Endothelial cell of umbilical vein (primary cell): Measurements from ENCODE around the gene WDR47. TPM values are rescaled to one million over a fixed set of nuclear protein-coding genes. Genes with fewer than 3 reads are reported as not detected.

ENCODE experiments used
- BruUV-seq: library from RNA; stranded (reverse); fragments of 400-500 nt; replicated peaks from 2 replicates; lab custom pipeline; 2021; lab: Mats Ljungman, UMichigan
- CTCF ChIA-PET: fragments of 300-600, 350-600 bp; sonication (Branson Sonifier 250); formaldehyde crosslinking; loops from one replicate; lab custom pipeline; 2021; ENCODE audit warnings: antibody characterized with exemption, inconsistent platforms; lab: Charles Lee
- POLR2A ChIA-PET: fragments of 300-600, 350-600 bp; sonication (Branson Sonifier 250); formaldehyde crosslinking; loops from one replicate; lab custom pipeline; 2021; ENCODE audit warnings: antibody characterized with exemption, inconsistent platforms; lab: Charles Lee
- DNase-seq: peaks from one replicate; pipeline ENCODE4 v3.0.0-alpha.2; 2011; ENCODE audit warnings: low read depth, low spot score
- FAIRE-seq: peaks from 2 replicates; lab custom pipeline; 2011; peaks lifted over from hg19 to GRCh38; lab: Jason Lieb, UNC
- H2AFZ ChIP-seq: 2 replicates; pipeline ENCODE4 v1.6.0; 2012; ENCODE audit warnings: low read depth, low read length, control low read depth, inconsistent platforms
- H3K27ac ChIP-seq: 2 replicates; pipeline ENCODE4 v1.5.1; 2011; ENCODE audit warnings: low read depth, mild to moderate bottlenecking, control low read depth, low read length, moderate library complexity; ENCODE audit not compliant: insufficient read depth
- H3K27me3 ChIP-seq, 2 experiments: 2 replicates each; pipeline versions ENCODE4 v1.6.0 to v1.6.1; 2011; ENCODE audit warnings: low read length in 2 of 2, mixed read lengths in 1 of 2; ENCODE audit not compliant: control insufficient read depth in 2 of 2, insufficient read depth in 2 of 2
- H3K36me3 ChIP-seq, 2 experiments: 2 replicates in 1 of 2; 3 replicates in 1 of 2; pipeline ENCODE4 v1.5.1; 2011; ENCODE audit warnings: low read length in 2 of 2, mild to moderate bottlenecking in 1 of 2, moderate library complexity in 1 of 2; ENCODE audit not compliant: control insufficient read depth in 2 of 2, insufficient read depth in 2 of 2; ENCODE audit errors: extremely low read depth in 1 of 2
- H3K4me1 ChIP-seq: 3 replicates; pipeline ENCODE4 v1.5.1; 2011; ENCODE audit warnings: mild to moderate bottlenecking, low read length; ENCODE audit not compliant: control insufficient read depth, insufficient read depth; ENCODE audit errors: extremely low read depth
- H3K4me2 ChIP-seq: 2 replicates; pipeline ENCODE4 v1.6.1; 2011; ENCODE audit warnings: low read length, control low read depth, mixed read lengths; ENCODE audit not compliant: insufficient read depth
- H3K4me3 ChIP-seq, 3 experiments: fragments of 200-600 bp in 1 of 3; sonication (generic), shearing (Covaris generic) in 1 of 3; replicated peaks in 1 of 3; 2 replicates each; pipeline ENCODE4 v1.5.1; 2011 to 2016; ENCODE audit warnings: control low read depth in 3 of 3, low read length in 3 of 3, mild to moderate bottlenecking in 2 of 3, inconsistent platforms in 1 of 3, low read depth in 1 of 3, moderate library complexity in 1 of 3; ENCODE audit not compliant: insufficient read depth in 1 of 3
- H3K79me2 ChIP-seq: 2 replicates; pipeline ENCODE4 v1.6.0; 2012; ENCODE audit warnings: low read length, inconsistent platforms; ENCODE audit not compliant: control insufficient read depth, insufficient read depth
- H3K9ac ChIP-seq: replicated peaks from 2 replicates; pipeline ENCODE3; 2011; ENCODE audit warnings: low read length, control low read depth; ENCODE audit not compliant: insufficient read depth; ENCODE audit errors: extremely low read depth
- H3K9me1 ChIP-seq: replicated peaks from 3 replicates; pipeline ENCODE4 v1.6.0; 2011; ENCODE audit warnings: mild to moderate bottlenecking, low read length; ENCODE audit not compliant: control insufficient read depth, insufficient read depth; ENCODE audit errors: extremely low read depth
- H3K9me3 ChIP-seq: replicated peaks from 2 replicates; pipeline ENCODE4 v1.5.1; 2012; ENCODE audit warnings: low read length, inconsistent platforms; ENCODE audit not compliant: control insufficient read depth, insufficient read depth
- H4K20me1 ChIP-seq: replicated peaks from 2 replicates; pipeline ENCODE3; 2011; ENCODE audit warnings: mild to moderate bottlenecking, low read length; ENCODE audit not compliant: control insufficient read depth, insufficient read depth; ENCODE audit errors: extremely low read depth
- FOS ChIP-seq: IDR thresholded peaks from 2 replicates; pipeline ENCODE4 v1.6.1; 2011; ENCODE audit warnings: mild to moderate bottlenecking, low read length, moderate library complexity, borderline replicate concordance; ENCODE audit not compliant: insufficient read depth
- GATA2 ChIP-seq: IDR thresholded peaks from 2 replicates; pipeline ENCODE4 v1.7.0; 2011; ENCODE audit warnings: low read depth, mild to moderate bottlenecking, moderate library complexity, mixed read lengths, low read length; ENCODE audit not compliant: insufficient read length, insufficient read depth
- MYC ChIP-seq: IDR thresholded peaks from one replicate; pipeline ENCODE4 v1.6.1; 2011; ENCODE audit warnings: mild to moderate bottlenecking, low read depth, low read length
- POLR2A ChIP-seq: IDR thresholded peaks from 2 replicates; pipeline ENCODE4 v1.6.1; 2012; ENCODE audit warnings: low read depth, mild to moderate bottlenecking, control low read depth, low read length
- POLR2AphosphoS5 ChIP-seq: IDR thresholded peaks from 2 replicates; pipeline ENCODE4 v1.6.1; 2012; ENCODE audit warnings: low read depth, mild to moderate bottlenecking, control low read depth, low read length, moderate library complexity; ENCODE audit not compliant: insufficient read depth
- dilution Hi-C: fragments of 300-500 bp; cut with MboI; formaldehyde crosslinking; loops from one replicate; pipeline ENCODE4 v1.15.0; 2019; ENCODE audit warnings: low sequenced_read_pairs; ENCODE audit not compliant: extremely low pct_ligation_motif_present
- intact Hi-C: fragments of 100-400 bp; cut with micrococcal nuclease; formaldehyde crosslinking; loops from one replicate; pipeline ENCODE4 v1.10.0; 2022
- polyA plus RNA-seq, 4 experiments: library from polyadenylated mRNA; depleted of rRNA in 3 of 4; stranded (reverse) in 3 of 4; unstranded in 1 of 4; fragments of >200 nt; gene quantifications; 2 replicates each; pipeline versions ENCODE4 v1.2.1 to v1.2.3, GENCODE V29; 2011 to 2012; ENCODE audit warnings: missing spikeins in 1 of 4
- total RNA-seq: library from RNA; stranded (reverse); gene quantifications from 2 replicates; pipeline ENCODE4 v1.2.3, GENCODE V29; 2021
- TF ChIP-seq, protein P1 (sequence below): IDR thresholded peaks from 2 replicates; pipeline ENCODE4 v1.6.1; 2011; ENCODE audit not compliant: insufficient read depth, insufficient read length
- TF ChIP-seq, protein P2 (sequence below), 2 donors: IDR thresholded peaks; 1 replicate in 1 of 2; 2 replicates in 1 of 2; pipeline ENCODE4 v1.5.1; 2011; ENCODE audit warnings: low read length in 2 of 2, mild to moderate bottlenecking in 2 of 2, moderate library complexity in 2 of 2, control low read depth in 1 of 2, inconsistent platforms in 1 of 2, low read depth in 1 of 2; ENCODE audit not compliant: insufficient read depth in 1 of 2; ENCODE audit errors: extremely low read depth in 1 of 2

The WDR47 gene
- total and polyA plus RNA-seq, 2 donors (not counting 3 experiments of a cell fraction or from before 2014, with no cell fraction given): 9.1 to 19.0 TPM

- Histone ChIP-seq H2AFZ (no peak overlapping the region), H3K9ac (no peak overlapping the region), H3K27me3 (no peaks in the 10 kb centered on the region), H4K20me1 (no peaks in the 10 kb centered on the region), H3K79me2 (peaks cover 28% of the 10 kb centered on the region), H3K4me3 (no peak overlapping the region), H3K9me1 (no peaks in the 10 kb centered on the region), H3K27ac (no peak overlapping the region), H3K36me3 (peaks cover 0 to 2% of the 10 kb centered on the region in 2 experiments), H3K4me2 (no peak overlapping the region), H3K4me1 (peaks cover 12% of the 10 kb centered on the region), H3K9me3 (no peaks in the 10 kb centered on the region)
- DNase-seq: no peak
- POLR2A ChIA-PET: no interaction called here
- intact Hi-C loops (no loop called here), dilution Hi-C loops (no loop called here)
- CTCF ChIA-PET: interaction anchor here (0.7 kb wide), 1 partner anchor 77 kb away, joined by 3 read pairs; no protein-coding TSS in a partner anchor
- TF ChIP-seq, protein P1, sequence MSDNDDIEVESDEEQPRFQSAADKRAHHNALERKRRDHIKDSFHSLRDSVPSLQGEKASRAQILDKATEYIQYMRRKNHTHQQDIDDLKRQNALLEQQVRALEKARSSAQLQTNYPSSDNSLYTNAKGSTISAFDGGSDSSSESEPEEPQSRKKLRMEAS: no peak
- TF ChIP-seq, protein P2, sequence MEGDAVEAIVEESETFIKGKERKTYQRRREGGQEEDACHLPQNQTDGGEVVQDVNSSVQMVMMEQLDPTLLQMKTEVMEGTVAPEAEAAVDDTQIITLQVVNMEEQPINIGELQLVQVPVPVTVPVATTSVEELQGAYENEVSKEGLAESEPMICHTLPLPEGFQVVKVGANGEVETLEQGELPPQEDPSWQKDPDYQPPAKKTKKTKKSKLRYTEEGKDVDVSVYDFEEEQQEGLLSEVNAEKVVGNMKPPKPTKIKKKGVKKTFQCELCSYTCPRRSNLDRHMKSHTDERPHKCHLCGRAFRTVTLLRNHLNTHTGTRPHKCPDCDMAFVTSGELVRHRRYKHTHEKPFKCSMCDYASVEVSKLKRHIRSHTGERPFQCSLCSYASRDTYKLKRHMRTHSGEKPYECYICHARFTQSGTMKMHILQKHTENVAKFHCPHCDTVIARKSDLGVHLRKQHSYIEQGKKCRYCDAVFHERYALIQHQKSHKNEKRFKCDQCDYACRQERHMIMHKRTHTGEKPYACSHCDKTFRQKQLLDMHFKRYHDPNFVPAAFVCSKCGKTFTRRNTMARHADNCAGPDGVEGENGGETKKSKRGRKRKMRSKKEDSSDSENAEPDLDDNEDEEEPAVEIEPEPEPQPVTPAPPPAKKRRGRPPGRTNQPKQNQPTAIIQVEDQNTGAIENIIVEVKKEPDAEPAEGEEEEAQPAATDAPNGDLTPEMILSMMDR (IDR thresholded peaks at IDR 0.05; ENCODE audit: extremely low read depth in 1 of 2, insufficient read depth in 1 of 2, low read depth in 1 of 2, low read length in 2 of 2): no peak
- TF ChIP-seq GATA2: no peak
- no peak for TF ChIP-seq FOS
- no peak for TF ChIP-seq POLR2A
- no TSS peak for BruUV-seq
- no peak for FAIRE-seq
These were observed 90.7 kb downstream of the WDR47 start for GRCh38 chr1:108951242-108951641.

DNA sequence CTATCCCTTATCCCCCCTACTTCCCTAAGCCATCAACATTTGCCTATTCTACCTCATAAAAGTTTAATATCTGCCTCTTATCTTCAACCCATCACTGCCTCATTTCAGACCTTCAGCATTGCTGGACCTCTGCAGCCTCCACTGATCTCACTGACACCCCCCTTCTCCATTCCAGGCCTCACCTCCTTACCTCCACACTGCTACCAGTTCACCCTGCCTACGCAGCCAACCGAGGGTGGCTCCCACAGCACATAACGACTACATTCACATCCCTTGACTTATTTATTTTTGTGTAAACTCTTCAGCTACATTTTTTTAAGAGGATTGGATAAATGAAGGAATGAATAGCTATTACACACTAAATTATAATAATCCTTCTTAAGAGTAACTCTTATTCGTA is 92.9 kb downstream of the WDR47 start:
- CTCF ChIA-PET: no interaction called here
- Histone ChIP-seq H3K4me3 (no peak overlapping the region), H3K4me2 (no peak overlapping the region), H2AFZ (no peak overlapping the region), H4K20me1 (no peaks in the 10 kb centered on the region), H3K79me2 (peaks cover 25% of the 10 kb centered on the region), H3K9me3 (no peaks in the 10 kb centered on the region), H3K27me3 (no peaks in the 10 kb centered on the region), H3K36me3 (peaks cover 0 to 4% of the 10 kb centered on the region in 2 experiments), H3K27ac (no peak overlapping the region), H3K4me1 (peaks cover 12% of the 10 kb centered on the region), H3K9ac (no peak overlapping the region), H3K9me1 (no peaks in the 10 kb centered on the region)
- intact Hi-C loops: no loop called here
- DNase-seq (no peak), FAIRE-seq (no peak)
- POLR2A ChIA-PET: interaction anchor here (1.2 kb wide), 1 partner anchor 127 kb away, joined by 3 read pairs; the partner anchor contains the start of gene TAF13
- dilution Hi-C loops: no loop called here
- BruUV-seq: no TSS peak
- TF ChIP-seq FOS (no peak), POLR2AphosphoS5 (no peak), POLR2A (no peak), MYC (no peak)
- TF ChIP-seq, protein P2 (IDR thresholded peaks at IDR 0.05; ENCODE audit: extremely low read depth in 1 of 2, insufficient read depth in 1 of 2, low read depth in 1 of 2, low read length in 2 of 2): no peak
- TF ChIP-seq, protein P1: no peak
